Heart right ventricle (tissue), 16 donors: Measurements from ENCODE around the gene SRP68. TPM values are rescaled to one million over a fixed set of nuclear protein-coding genes. Genes with fewer than 3 reads are reported as not detected.

Experiments used
- ATAC-seq, 8 donors: fragments of 200-7000 bp; cut with Tn5 transposase; one replicate each; pipeline ENCODE4 v1.9.1; 2020; ENCODE audit warnings: mild to moderate bottlenecking in 8 of 8, moderate library complexity in 8 of 8, moderate number of reproducible peaks in 1 of 8
- DNase-seq, 2 donors: peaks; one replicate each; pipeline ENCODE4 v3.0.0-alpha.2; 2020
- H3K27ac ChIP-seq, 10 donors: fragments of 200-600 bp; sonication (generic) in 2 of 10; one replicate each; pipeline versions ENCODE4 v1.5.0 to v1.8.0; 2020 to 2022; ENCODE audit warnings: mild to moderate bottlenecking in 3 of 10
- H3K27me3 ChIP-seq, 7 donors: fragments of 200-600 bp; one replicate each; pipeline ENCODE4 v1.8.0; 2021 to 2022; ENCODE audit warnings: mild to moderate bottlenecking in 2 of 7
- H3K36me3 ChIP-seq, 9 donors: fragments of 200-600 bp; sonication (generic) in 1 of 9; one replicate each; pipeline versions ENCODE4 v1.5.0 to v1.8.0; 2020 to 2022; ENCODE audit warnings: mild to moderate bottlenecking in 2 of 9
- H3K4me1 ChIP-seq, 9 donors: fragments of 200-600 bp; sonication (generic) in 1 of 9; one replicate each; pipeline versions ENCODE4 v1.5.0 to v1.8.0; 2020 to 2022; ENCODE audit warnings: mild to moderate bottlenecking in 4 of 9
- H3K4me3 ChIP-seq, 10 donors: fragments of 200-600 bp; sonication (generic) in 2 of 10; one replicate each; pipeline versions ENCODE4 v1.5.0 to v1.8.0; 2020 to 2022; ENCODE audit warnings: mild to moderate bottlenecking in 7 of 10, moderate library complexity in 2 of 10
- H3K9me3 ChIP-seq, 11 donors: fragments of 200-600 bp in 10 of 11; sonication (generic) in 2 of 11; one replicate each; pipeline versions ENCODE4 v1.5.0 to v1.8.0; 2013 to 2022; ENCODE audit warnings: mild to moderate bottlenecking in 2 of 11, control low read depth in 1 of 11, moderate library complexity in 1 of 11
- WGBS, 2 donors: extraction: QIAGEN DNeasy Blood & Tissue Kit; methylation state at CpG; one replicate each; pipeline ENCODE4 v1.1.7; 2013; ENCODE audit warnings: inconsistent platforms in 1 of 2; 5-methylcytosine and 5-hydroxymethylcytosine counted together
- intact Hi-C, 10 donors: fragments of 100-400 bp; cut with DNase I; formaldehyde crosslinking; loops; one replicate each; pipeline versions ENCODE4 v1.11.1 to v1.14.2; 2022
- polyA plus RNA-seq, 2 donors: library from polyadenylated mRNA; stranded (reverse); fragments of 200-250 nt; gene quantifications; one replicate each; pipeline ENCODE4 v1.2.3, GENCODE V29; 2013
- total RNA-seq, 10 donors: library from RNA; stranded (reverse); fragmentation: NEBNext Ultra II Directional in 3 of 10; extraction: Animal tissue kit (Norgen Biotek cat#: 25700) in 3 of 10; gene quantifications; one replicate each; pipeline versions ENCODE4 v1.2.1 to v1.2.4, GENCODE V29; 2021 to 2023
- TF ChIP-seq, protein P1 (sequence below), 9 donors: fragments of 200-600 bp; sonication (generic) in 2 of 9; IDR thresholded peaks; one replicate each; pipeline versions ENCODE4 v1.5.0 to v1.8.0; 2021 to 2022; ENCODE audit warnings: antibody characterized with exemption in 9 of 9, mild to moderate bottlenecking in 5 of 9, moderate library complexity in 1 of 9
- donor health status: Arrhythmogenic right ventricular cardiomyopathy.
- donor health status: ischemic (EF 13 %, LVEDD 7.1; RV severe dilation, severe dysfunction).
- donor health status: healthy with polysubstance abuse.
- donor health status: DM: no; HTN: yes; CAD: no.
- donor health status: DM: no; HTN: no; CAD: no.
- donor health status: ischemic (EF 25% LVEDD 6.9; RV normal size, moderate dysfunction).
- donor health status: ischemic (EF 25% LVEDD 5.7; RV mildly dilated, moderate dysfunction).
- donor health status: healthy.
- donor health status: DM: yes; HTN: yes; CAD: no.
- donor health status: Ischemic cardiomyopathy.
- donor health status: ischemic (EF 35%, LVEDD 5.7; RV mildly dilated, moderate dysfunction).
- donor health status: nonischemic (EF 11% LVEDD 7.7; RV severe dilation, severe dysfunction).
- donor health status: DM: yes; HTN: yes; CAD: no.
- donor health status: PGD.
- donor health status: ischemic (EF 29% LVEDD 5.4; RV normal size, mild dysfunction).
- donor health status: nonischemic (EF 23%, LVEDD 6.1; RV moderate dilation, normal function).

The SRP68 gene
- total and polyA plus RNA-seq, 12 donors: 26.2 to 69.7 (median 61.7) TPM

- Histone ChIP-seq H3K4me3 (no peak overlapping the region), H3K36me3 (peaks cover 0 to 12% (median 0%) of the 10 kb centered on the region in 9 donors), H3K27ac (peak overlapping the region in 3 of 10 donors; percentile 2 to 36 (median 31)), H3K27me3 (no peaks in the 10 kb centered on the region), H3K4me1 (peaks cover 0 to 15% (median 0%) of the 10 kb centered on the region in 9 donors), H3K9me3 (no peaks in the 10 kb centered on the region)
- ATAC-seq (peak; percentile 35 to 75 (median 64)), DNase-seq (peak; percentile 66 to 78)
- intact Hi-C loops: loop anchor here (1.0 to 10.0 kb wide), 5 partner anchors 98 to 241 kb away; partner anchors contain the start of genes MRPL38 (in 4 of the 10) and GALK1 (in 1 of the 10)
- TF ChIP-seq, protein P1, sequence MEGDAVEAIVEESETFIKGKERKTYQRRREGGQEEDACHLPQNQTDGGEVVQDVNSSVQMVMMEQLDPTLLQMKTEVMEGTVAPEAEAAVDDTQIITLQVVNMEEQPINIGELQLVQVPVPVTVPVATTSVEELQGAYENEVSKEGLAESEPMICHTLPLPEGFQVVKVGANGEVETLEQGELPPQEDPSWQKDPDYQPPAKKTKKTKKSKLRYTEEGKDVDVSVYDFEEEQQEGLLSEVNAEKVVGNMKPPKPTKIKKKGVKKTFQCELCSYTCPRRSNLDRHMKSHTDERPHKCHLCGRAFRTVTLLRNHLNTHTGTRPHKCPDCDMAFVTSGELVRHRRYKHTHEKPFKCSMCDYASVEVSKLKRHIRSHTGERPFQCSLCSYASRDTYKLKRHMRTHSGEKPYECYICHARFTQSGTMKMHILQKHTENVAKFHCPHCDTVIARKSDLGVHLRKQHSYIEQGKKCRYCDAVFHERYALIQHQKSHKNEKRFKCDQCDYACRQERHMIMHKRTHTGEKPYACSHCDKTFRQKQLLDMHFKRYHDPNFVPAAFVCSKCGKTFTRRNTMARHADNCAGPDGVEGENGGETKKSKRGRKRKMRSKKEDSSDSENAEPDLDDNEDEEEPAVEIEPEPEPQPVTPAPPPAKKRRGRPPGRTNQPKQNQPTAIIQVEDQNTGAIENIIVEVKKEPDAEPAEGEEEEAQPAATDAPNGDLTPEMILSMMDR (IDR thresholded peaks at IDR 0.05): peak; percentile 63 to 80 (median 78)
- 49 to 51% methylated on average over 16 of the region's 16 CpGs for WGBS, 2 donors
These were observed 66.8 kb downstream of the SRP68 start for GRCh38 chr17:76005263-76006149.

DNA sequence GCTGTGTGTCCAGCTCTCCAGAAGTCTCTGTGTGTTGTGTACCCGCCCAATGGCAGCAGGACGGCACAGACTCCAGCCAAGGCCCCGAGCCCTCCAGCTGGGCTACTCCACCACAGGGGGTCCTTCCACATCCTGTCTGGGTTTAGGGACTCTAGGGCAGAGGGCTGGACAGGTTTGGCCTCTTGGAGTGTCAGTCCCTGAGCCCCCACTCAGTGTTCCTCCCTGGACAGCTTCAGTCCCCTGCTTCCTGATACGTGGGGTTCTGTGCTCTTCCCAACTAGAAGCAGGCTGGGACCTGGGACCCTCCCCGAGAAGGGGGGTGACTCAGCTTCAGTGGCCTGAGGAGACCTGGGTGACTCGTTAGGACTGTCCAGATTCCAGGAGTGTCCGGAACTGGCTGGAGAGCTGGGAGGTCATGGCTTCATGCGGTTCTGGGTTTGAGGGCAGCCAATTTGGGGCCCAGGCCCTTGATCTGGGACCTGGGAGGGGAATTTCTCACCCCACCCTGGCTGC, 67.5 kb downstream of the SRP68 start:
- Histone ChIP-seq H3K4me3 (no peak overlapping the region), H3K27ac (peak overlapping the region in 3 of 10 donors; percentile 2 to 36 (median 31)), H3K4me1 (peaks cover 0 to 15% (median 0%) of the 10 kb centered on the region in 9 donors), H3K9me3 (no peaks in the 10 kb centered on the region), H3K36me3 (peaks cover 0 to 17% (median 0%) of the 10 kb centered on the region in 9 donors), H3K27me3 (no peaks in the 10 kb centered on the region)
- TF ChIP-seq, protein P1 (IDR thresholded peaks at IDR 0.05): no peak
- peak in 4 of 8 donors; percentile 2 to 43 (median 18) for ATAC-seq
- intact Hi-C loops: loop anchor here (1.0 to 10.0 kb wide), 5 partner anchors 98 to 240 kb away; partner anchors contain the start of genes MRPL38 (in 4 of the 10) and GALK1 (in 1 of the 10)
- 71 to 81% methylated on average over 8 of the region's 8 CpGs for WGBS, 2 donors
- no peak for DNase-seq

DNA sequence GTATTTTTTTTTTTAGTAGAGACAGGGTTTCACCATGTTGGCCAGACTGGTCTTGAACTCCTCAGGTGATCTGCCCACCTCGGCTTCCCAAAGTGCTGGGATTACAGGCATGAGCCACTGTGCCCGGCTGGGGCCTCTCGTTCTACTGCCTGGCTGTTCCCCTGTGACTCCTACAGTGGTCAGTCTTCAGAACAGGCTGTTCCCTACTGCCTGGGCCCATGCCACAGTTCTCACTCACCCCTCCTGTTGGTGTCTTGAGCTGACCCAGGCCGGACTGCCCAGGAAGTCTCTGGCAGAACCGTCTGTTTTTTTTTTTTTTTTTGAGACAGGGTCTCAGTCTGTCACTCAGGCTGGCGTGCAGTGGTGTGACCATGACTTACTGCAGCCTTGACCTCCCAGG, 68.4 kb downstream of the SRP68 start:
- H3K36me3 ChIP-seq: peaks cover 0 to 17% (median 0%) of the 10 kb centered on the region in 9 donors
- WGBS, 2 donors: 66 to 86% methylated on average over 6 of the region's 6 CpGs
- DNase-seq (no peak), ATAC-seq (no peak)
- intact Hi-C loops: loop anchor here in 7 of 10 donors (2.0 to 10.0 kb wide), 3 partner anchors 97 to 239 kb away; partner anchors contain the start of genes MRPL38 (in 4 of the 7) and GALK1 (in 1 of the 7)
- no peak overlapping the region for H3K4me3 ChIP-seq
- peak overlapping the region in 1 of 10 donors; percentile 34 for H3K27ac ChIP-seq
- no peaks in the 10 kb centered on the region for H3K9me3 ChIP-seq
- peaks cover 0 to 15% (median 0%) of the 10 kb centered on the region in 9 donors for H3K4me1 ChIP-seq
- no peaks in the 10 kb centered on the region for H3K27me3 ChIP-seq
- TF ChIP-seq, protein P1 (IDR thresholded peaks at IDR 0.05): no peak

- no peak overlapping the region for H3K27ac ChIP-seq
- no peaks in the 10 kb centered on the region for H3K27me3 ChIP-seq
- H3K4me3 ChIP-seq: no peak overlapping the region
- peaks cover 0 to 22% (median 4%) of the 10 kb centered on the region in 9 donors for H3K4me1 ChIP-seq
- intact Hi-C loops: loop anchor here in 1 of 10 donors (10.0 kb wide), 1 partner anchor 237 kb away; the partner anchor contains the start of gene GALK1
- DNase-seq: no peak
- ATAC-seq: no peak
- peaks cover 0 to 17% (median 0%) of the 10 kb centered on the region in 9 donors for H3K36me3 ChIP-seq
- 98 to 99% methylated on average over 12 of the region's 12 CpGs for WGBS, 2 donors
- no peaks in the 10 kb centered on the region for H3K9me3 ChIP-seq
- TF ChIP-seq, protein P1 (IDR thresholded peaks at IDR 0.05): no peak
These were observed 70.2 kb downstream of the SRP68 start for GRCh38 chr17:76002100-76002499.
